ENCODE results near the gene CST3.

- TF ChIP-seq POLR2AphosphoS5 (IDR thresholded peaks at IDR 0.05; ENCODE audit: low read depth, low read length) (no peak), SIN3A (IDR thresholded peaks at IDR 0.05; ENCODE audit: borderline replicate concordance, insufficient read depth, low read length) (no peak), TAF1 (IDR thresholded peaks at IDR 0.05; ENCODE audit: borderline replicate concordance, insufficient read depth, low read length) (no peak), REST (IDR thresholded peaks at IDR 0.05; ENCODE audit: insufficient read depth in 1 of 2, low read depth in 2 of 2, low read length in 2 of 2) (no peak), FOXP2 (optimal IDR thresholded peaks at IDR 0.05; ENCODE audit: borderline replicate concordance, extremely low read depth, extremely low read length, insufficient read depth) (no peak)
Measured at GRCh38 chr20:23663180-23663579, 25.4 kb upstream of the CST3 start.

Data from PFSK-1 (cell line).